HG03575 (cell line): ENCODE measurements around the gene SFMBT1.

ENCODE experiments used
- ATAC-seq: cut with Tn5 transposase; IDR thresholded peaks from one replicate; pipeline ENCODE4 v1.9.1; 2021; ENCODE audit not compliant: unreplicated experiment, insufficient number of reproducible peaks, low FRiP score; ENCODE audit errors: extremely low read depth

The SFMBT1 gene

GRCh38 chr3:53009826-53010539 lies 35.9 kb downstream of the SFMBT1 start:
- no peak for ATAC-seq

- no peak for ATAC-seq
Observed at GRCh38 chr3:53008932-53009331, 36.9 kb downstream of the SFMBT1 start.

- ATAC-seq: no peak
Observed at GRCh38 chr3:53005854-53006513, 39.9 kb downstream of the SFMBT1 start.

GRCh38 chr3:53005338-53005737 lies 40.5 kb downstream of the SFMBT1 start:
- no peak for ATAC-seq

- no peak for ATAC-seq
Observed at GRCh38 chr3:53003320-53003719, 42.6 kb downstream of the SFMBT1 start.

GRCh38 chr3:52998771-52999513 lies 46.9 kb downstream of the SFMBT1 start:
- ATAC-seq: no peak

GRCh38 chr3:52990637-52991036 lies 55.2 kb downstream of the SFMBT1 start:
- no peak for ATAC-seq

- ATAC-seq: no peak
Observed at GRCh38 chr3:52986938-52987337, 58.9 kb downstream of the SFMBT1 start.

- no peak for ATAC-seq
Observed at GRCh38 chr3:52986049-52986448, 59.8 kb downstream of the SFMBT1 start.

- peak; percentile 10 for ATAC-seq
Observed at GRCh38 chr3:52983828-52984227, 62.0 kb downstream of the SFMBT1 start.

GRCh38 chr3:52983336-52983807 lies 62.5 kb downstream of the SFMBT1 start:
- ATAC-seq: peak; percentile 67

- peak; percentile 10 for ATAC-seq
Observed at GRCh38 chr3:52982839-52983238, 63.0 kb downstream of the SFMBT1 start.

- ATAC-seq: no peak
Observed at GRCh38 chr3:52979190-52979983, 66.5 kb downstream of the SFMBT1 start.

- ATAC-seq: no peak
Observed at GRCh38 chr3:52978109-52978754, 67.6 kb downstream of the SFMBT1 start.

GRCh38 chr3:52973806-52974205 lies 72.1 kb downstream of the SFMBT1 start:
- ATAC-seq: no peak

- ATAC-seq: no peak
Observed at GRCh38 chr3:52971895-52972294, 74.0 kb downstream of the SFMBT1 start.

- no peak for ATAC-seq
Observed at GRCh38 chr3:52967398-52967797, 78.5 kb downstream of the SFMBT1 start.

GRCh38 chr3:52962160-52962559 lies 83.7 kb downstream of the SFMBT1 start:
- no peak for ATAC-seq

- ATAC-seq: no peak
Observed at GRCh38 chr3:52959773-52960172, 86.1 kb downstream of the SFMBT1 start.
